ENCODE measurements around the gene ANTXR2.

ANTXR2 gene

GRCh38 chr4:80062527-80062926, 10.5 kb downstream of the ANTXR2 start:
- Histone ChIP-seq H3K27me3 (replicated peaks) (no peaks in the 10 kb centered on the region), H3K4me3 (ENCODE audit: low read depth, low read length) (no peak overlapping the region), H3K27ac (no peak overlapping the region), H3K36me3 (replicated peaks) (peaks cover 53% of the 10 kb centered on the region)
- in situ Hi-C loops (cut with HindIII; ENCODE audit: low pct_ligation_motif_present, low sequenced_read_pairs) = no loop called here
- DNase-seq = no peak
- no peak for TF ChIP-seq CTCF (IDR thresholded peaks at IDR 0.05; ENCODE audit: low read depth, low read length, missing control alignments)

- in situ Hi-C loops (cut with HindIII; ENCODE audit: low pct_ligation_motif_present, low sequenced_read_pairs) = no loop called here
- Histone ChIP-seq H3K36me3 (replicated peaks) (peaks cover 45% of the 10 kb centered on the region), H3K27me3 (replicated peaks) (no peaks in the 10 kb centered on the region), H3K4me3 (ENCODE audit: low read depth, low read length) (no peak overlapping the region), H3K27ac (no peak overlapping the region)
- no peak for DNase-seq
- no peak for TF ChIP-seq CTCF (IDR thresholded peaks at IDR 0.05; ENCODE audit: low read depth, low read length, missing control alignments)
These were observed 12.2 kb downstream of the ANTXR2 start for GRCh38 chr4:80060804-80061203.

GRCh38 chr4:80058740-80059139, 14.3 kb downstream of the ANTXR2 start:
- no peaks in the 10 kb centered on the region for H3K27me3 ChIP-seq (replicated peaks)
- no peak overlapping the region for H3K4me3 ChIP-seq (ENCODE audit: low read depth, low read length)
- peaks cover 44% of the 10 kb centered on the region for H3K36me3 ChIP-seq (replicated peaks)
- DNase-seq = no peak
- peak overlapping the region; percentile 38 for H3K27ac ChIP-seq
- in situ Hi-C loops (cut with HindIII; ENCODE audit: low pct_ligation_motif_present, low sequenced_read_pairs) = no loop called here
- TF ChIP-seq CTCF (IDR thresholded peaks at IDR 0.05; ENCODE audit: low read depth, low read length, missing control alignments) = no peak

- TF ChIP-seq CTCF (IDR thresholded peaks at IDR 0.05; ENCODE audit: low read depth, low read length, missing control alignments) = no peak
- Histone ChIP-seq H3K27ac (no peak overlapping the region), H3K36me3 (replicated peaks) (peaks cover 53% of the 10 kb centered on the region), H3K4me3 (ENCODE audit: low read depth, low read length) (no peak overlapping the region), H3K27me3 (replicated peaks) (no peaks in the 10 kb centered on the region)
- no peak for DNase-seq
- in situ Hi-C loops (cut with HindIII; ENCODE audit: low pct_ligation_motif_present, low sequenced_read_pairs) = no loop called here
These were observed 18.7 kb downstream of the ANTXR2 start for GRCh38 chr4:80054375-80054774.

- Histone ChIP-seq H3K4me3 (ENCODE audit: low read depth, low read length) (no peak overlapping the region), H3K27me3 (replicated peaks) (no peaks in the 10 kb centered on the region), H3K27ac (no peak overlapping the region), H3K36me3 (replicated peaks) (peaks cover 59% of the 10 kb centered on the region)
- TF ChIP-seq CTCF (IDR thresholded peaks at IDR 0.05; ENCODE audit: low read depth, low read length, missing control alignments) = no peak
- in situ Hi-C loops (cut with HindIII; ENCODE audit: low pct_ligation_motif_present, low sequenced_read_pairs) = no loop called here
- no peak for DNase-seq
These were observed 19.7 kb downstream of the ANTXR2 start for GRCh38 chr4:80053140-80053910.
